GM04504 (cell line): ENCODE results near the gene IZUMO1.
"Not testable (repeated sequence)": the region's sequence is repeated elsewhere in the genome, so short reads cannot be mapped to it uniquely, and the experiment has no call there.

Source experiments
- DNase-seq: peaks from one replicate; pipeline ENCODE4 v3.0.0-alpha.2; 2012; ENCODE audit warnings: low read depth

The IZUMO1 gene

GRCh38 chr19:48713041-48713863 lies 33.5 kb downstream of the IZUMO1 start:
- DNase-seq = no peak

GRCh38 chr19:48711106-48711662 lies 35.5 kb downstream of the IZUMO1 start:
- no peak for DNase-seq

GRCh38 chr19:48708471-48708870 lies 38.2 kb downstream of the IZUMO1 start:
- no peak for DNase-seq

- DNase-seq = no peak
Measured at GRCh38 chr19:48705431-48705830, 41.3 kb downstream of the IZUMO1 start.

- no peak for DNase-seq
Measured at GRCh38 chr19:48703316-48703715, 43.4 kb downstream of the IZUMO1 start.

- DNase-seq = no peak
Measured at GRCh38 chr19:48702701-48703100, 44.0 kb downstream of the IZUMO1 start.

- DNase-seq = peak; percentile 52
Measured at GRCh38 chr19:48698046-48698445, 48.7 kb downstream of the IZUMO1 start.

- no peak for DNase-seq
Measured at GRCh38 chr19:48696353-48697010, 50.2 kb downstream of the IZUMO1 start.

GRCh38 chr19:48695743-48696352 lies 50.9 kb downstream of the IZUMO1 start, which contains the start of gene FUT2:
Gene FUT2, plus strand, starts transcription at chr19:48695971. Its CDS starts 6,986 bp downstream, at chr19:48702957.
- DNase-seq = no peak

- DNase-seq = not testable (repeated sequence)
Measured at GRCh38 chr19:48693629-48694028, 53.1 kb downstream of the IZUMO1 start.
